DMS114 treated with DMSO at 0.1 percent for 48 hours (cell line): ENCODE results near the gene SVIL.
A peak's percentile ranks its signal among the peaks of the same experiment; 100 is the strongest.
"Not testable (repeated sequence)": the region's sequence is repeated elsewhere in the genome, so short reads cannot be mapped to it uniquely, and the experiment has no call there.

Experiments used
- DNase-seq: peaks from one replicate; lab custom pipeline; 2025; ENCODE audit not compliant: unreplicated experiment; lab: John Stamatoyannopoulos, UW

The SVIL gene

GRCh38 chr10:29470355-29470705 lies 164.4 kb downstream of the SVIL start:
- no peak for DNase-seq

- DNase-seq: no peak
Measured at GRCh38 chr10:29469481-29470354, 165.1 kb downstream of the SVIL start.

GRCh38 chr10:29465384-29465783 lies 169.4 kb downstream of the SVIL start:
- DNase-seq: no peak

- not testable (repeated sequence) for DNase-seq
Measured at GRCh38 chr10:29464671-29465171, 170.1 kb downstream of the SVIL start.

DNA sequence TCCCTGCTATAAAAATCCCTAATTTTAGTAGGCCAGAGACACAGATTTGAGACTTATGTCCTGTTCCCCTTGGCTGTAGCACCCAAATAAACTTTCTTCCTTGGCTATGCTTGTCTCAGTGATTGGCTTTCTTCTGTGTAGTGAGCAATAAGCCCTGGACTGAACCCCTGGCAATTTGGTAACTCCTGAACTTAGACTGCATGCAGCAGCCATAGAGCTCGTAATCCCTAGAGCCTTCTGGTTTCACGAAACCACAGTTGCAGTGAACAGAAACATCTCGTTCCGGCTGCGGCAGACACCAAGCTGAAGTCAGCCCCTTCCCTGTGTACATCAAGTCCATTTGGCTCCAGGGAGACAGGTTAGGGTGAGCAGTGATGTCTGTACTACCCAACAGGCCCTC lies 173.7 kb downstream of the SVIL start:
- DNase-seq: no peak

DNA sequence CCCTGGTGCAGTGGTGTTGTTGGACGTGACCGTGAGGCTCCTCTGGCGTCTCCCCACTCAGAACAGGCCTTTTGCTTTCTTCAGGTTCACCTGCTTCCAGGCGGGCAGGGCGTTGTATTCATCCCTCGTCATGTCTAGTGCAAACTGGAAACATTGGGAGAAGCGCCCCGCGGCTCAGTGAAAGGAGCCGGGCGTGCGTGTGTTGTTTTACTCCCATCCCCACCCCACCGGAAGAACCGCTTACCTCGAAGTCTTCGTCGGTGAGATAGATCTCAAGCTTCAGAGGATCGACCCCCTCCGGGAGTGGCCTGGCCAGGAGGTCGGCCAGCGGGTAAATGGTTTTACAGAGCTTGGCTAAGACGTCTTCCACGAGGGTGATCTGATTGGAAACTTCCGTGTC lies 176.6 kb downstream of the SVIL start:
- not testable (repeated sequence) for DNase-seq

DNA sequence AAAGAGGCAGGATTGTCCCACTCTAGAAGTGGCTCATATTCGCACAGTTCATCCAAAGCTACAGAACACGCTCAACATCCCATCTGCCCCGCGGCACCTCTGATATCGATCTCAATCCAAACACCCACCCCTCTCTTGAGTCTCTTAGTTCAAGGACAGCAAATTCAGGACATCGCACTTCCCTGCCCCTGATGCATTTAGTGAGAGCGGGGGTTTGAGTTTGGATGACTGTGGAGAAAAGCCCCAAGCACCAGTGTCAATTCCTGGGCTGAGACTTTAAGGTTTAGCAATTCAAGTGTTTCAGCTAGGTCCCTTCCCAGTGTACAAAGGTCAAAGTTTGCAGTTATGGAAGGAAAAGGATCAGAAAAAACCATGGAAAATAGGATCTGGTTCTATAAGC lies 179.7 kb downstream of the SVIL start:
- DNase-seq: no peak

DNA sequence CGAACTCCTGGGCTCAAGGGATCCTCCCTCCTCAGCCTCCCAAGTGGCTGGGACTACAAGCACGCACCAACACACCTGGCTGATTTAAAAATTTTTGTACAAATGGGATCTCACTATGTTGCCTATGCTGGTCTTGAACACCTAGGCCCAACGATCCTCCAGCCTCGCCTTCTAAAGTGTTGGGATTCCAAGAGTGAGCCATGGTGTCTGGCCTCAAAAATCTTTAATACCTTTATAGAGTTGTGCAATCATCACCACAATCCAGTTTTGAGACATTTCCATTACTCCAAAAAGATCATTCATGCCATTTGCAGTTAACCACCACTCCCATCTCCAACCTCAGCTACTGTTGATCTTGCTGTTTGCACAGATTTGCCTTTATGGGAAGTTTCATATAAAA lies 180.5 kb downstream of the SVIL start:
- no peak for DNase-seq

DNA sequence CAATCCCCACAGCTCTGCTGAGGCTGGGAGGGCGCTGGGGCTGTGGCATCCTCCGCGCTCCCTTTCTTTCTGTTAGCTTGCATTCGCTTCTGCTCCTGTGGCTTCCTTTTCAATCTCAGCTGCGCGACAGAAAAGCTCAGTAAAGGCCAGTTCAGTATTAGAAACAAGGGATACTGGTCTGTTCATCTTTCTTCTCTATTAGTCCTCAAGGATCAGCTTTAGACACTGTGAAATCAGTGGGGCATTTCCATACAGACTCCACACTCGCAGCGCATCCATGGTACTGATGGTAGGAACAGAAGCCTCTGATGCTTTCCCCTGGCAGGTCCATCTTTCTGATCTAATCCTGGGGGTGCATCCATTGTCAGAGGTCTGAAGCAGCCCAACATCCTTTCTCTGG lies 182.2 kb downstream of the SVIL start:
- no peak for DNase-seq

GRCh38 chr10:29451946-29452345 lies 182.8 kb downstream of the SVIL start:
- DNase-seq: no peak

GRCh38 chr10:29450405-29450804 lies 184.4 kb downstream of the SVIL start:
- no peak for DNase-seq

GRCh38 chr10:29448756-29449592 lies 185.8 kb downstream of the SVIL start:
- peak; percentile 24 for DNase-seq

DNA sequence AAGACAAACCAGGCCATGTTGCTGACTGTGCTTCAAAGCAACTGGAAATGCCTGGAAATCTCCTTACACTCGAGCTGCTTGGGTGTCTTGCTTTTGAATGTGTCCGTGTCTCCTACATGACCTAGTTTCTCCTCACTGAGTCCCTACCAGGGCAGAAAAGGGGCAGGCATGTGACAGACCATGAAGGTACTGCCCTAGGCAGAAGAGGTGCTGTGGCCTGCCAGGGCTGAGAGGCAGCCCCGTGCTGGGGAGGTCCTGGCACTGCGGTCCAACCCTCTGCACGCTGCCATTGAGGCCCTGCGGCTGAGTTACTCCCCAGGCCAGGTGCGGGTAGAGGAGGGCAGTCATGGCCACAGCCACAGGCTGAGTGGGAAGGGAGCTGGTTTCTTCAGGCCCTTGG lies 186.6 kb downstream of the SVIL start:
- DNase-seq: no peak

DNA sequence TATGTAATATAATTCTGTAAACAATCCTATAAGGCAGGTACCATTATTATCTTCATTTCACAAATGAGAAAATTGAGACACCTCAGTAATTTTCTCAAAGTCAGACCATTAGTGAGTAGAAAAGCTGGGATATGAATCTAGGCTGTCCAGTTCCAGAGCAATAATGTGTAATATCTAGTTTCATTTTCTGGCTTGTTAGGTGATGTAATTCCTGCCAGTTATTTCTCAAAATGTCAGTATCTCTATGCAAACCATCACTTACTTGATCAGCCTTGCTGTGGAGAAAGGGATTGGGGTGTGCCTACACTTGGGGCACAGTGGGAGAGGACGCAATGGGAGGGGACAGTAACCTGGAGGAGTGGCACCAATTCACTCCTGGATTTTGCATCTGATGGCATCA lies 188.4 kb downstream of the SVIL start:
- DNase-seq: no peak

- DNase-seq: no peak
Measured at GRCh38 chr10:29443745-29444523, 190.8 kb downstream of the SVIL start.

GRCh38 chr10:29440981-29441380 lies 193.8 kb downstream of the SVIL start:
- no peak for DNase-seq

DNA sequence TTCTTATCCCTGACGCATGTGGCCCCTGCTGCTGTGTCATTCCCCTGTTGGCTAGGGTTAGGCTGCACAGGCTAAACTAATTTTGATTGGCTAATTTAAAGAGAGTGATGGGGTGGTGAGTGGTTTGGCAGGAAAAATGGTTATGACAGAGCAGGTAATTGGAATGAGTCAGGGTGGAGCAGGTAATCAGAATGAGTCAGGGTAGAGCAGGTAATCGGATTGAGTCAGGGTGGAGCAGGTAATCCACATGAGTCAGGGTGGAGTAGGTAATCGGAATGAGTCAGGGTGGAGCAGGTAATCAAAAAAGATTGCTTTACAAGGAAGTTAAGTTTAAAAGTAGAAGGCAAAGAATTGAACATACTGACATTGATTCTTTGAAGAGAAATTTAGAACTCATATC lies 195.8 kb downstream of the SVIL start:
- not testable (repeated sequence) for DNase-seq

DNA sequence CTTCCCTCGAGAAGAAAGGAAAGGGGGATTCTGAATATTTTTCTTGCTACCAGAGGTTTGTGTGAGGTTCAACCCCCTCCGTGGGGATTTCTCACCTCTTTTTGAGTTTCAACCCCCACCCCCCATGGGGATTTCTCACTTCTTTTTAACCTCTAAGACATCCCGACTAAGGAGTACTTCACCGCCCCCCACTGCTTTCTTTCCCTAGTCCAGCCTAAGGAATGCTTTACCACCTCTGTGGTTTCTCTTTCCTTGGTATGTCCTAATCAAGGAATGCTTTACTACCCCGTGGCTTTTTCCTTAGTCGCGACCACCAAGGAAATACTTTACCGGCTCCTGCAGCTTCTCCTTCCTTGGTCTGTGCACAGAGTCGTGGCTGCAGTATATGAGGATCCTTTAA lies 196.5 kb downstream of the SVIL start:
- no peak for DNase-seq

- no peak for DNase-seq
Measured at GRCh38 chr10:29437871-29438270, 196.9 kb downstream of the SVIL start.

- DNase-seq: no peak
Measured at GRCh38 chr10:29435809-29436501, 198.8 kb downstream of the SVIL start.

DNA sequence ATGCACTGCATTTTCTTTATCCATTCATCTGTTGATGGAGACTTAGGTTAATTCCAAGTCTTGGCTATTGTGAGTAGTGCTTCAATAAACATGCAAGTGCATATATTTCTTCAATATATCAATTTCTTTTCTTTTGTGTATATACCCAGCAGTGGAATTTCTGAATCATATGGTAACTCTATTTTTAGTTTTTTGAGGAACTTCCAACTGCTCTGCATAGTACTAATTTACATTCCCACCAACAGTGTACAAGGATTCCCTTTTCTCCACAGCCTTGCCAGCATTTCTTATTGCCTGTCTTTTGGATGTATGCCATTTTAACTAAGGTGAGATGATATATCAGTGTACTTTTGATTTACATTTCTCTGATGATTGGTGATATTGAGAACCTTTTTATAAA lies 200.7 kb downstream of the SVIL start:
- DNase-seq: no peak
